ENCODE data around the gene ECT2.

GRCh38 chr3:172701751-172702150 is 48.8 kb upstream of the ECT2 start:
- TF ChIP-seq, protein P1, sequence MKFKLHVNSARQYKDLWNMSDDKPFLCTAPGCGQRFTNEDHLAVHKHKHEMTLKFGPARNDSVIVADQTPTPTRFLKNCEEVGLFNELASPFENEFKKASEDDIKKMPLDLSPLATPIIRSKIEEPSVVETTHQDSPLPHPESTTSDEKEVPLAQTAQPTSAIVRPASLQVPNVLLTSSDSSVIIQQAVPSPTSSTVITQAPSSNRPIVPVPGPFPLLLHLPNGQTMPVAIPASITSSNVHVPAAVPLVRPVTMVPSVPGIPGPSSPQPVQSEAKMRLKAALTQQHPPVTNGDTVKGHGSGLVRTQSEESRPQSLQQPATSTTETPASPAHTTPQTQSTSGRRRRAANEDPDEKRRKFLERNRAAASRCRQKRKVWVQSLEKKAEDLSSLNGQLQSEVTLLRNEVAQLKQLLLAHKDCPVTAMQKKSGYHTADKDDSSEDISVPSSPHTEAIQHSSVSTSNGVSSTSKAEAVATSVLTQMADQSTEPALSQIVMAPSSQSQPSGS (IDR thresholded peaks at IDR 0.05; ENCODE audit: low read length): no peak
- no peak for TF ChIP-seq EZH2 (IDR thresholded peaks at IDR 0.05; ENCODE audit: low read depth, low read length, severe bottlenecking)
- TF ChIP-seq HDAC2 (IDR thresholded peaks at IDR 0.05; ENCODE audit: borderline replicate concordance in 1 of 2, low read depth in 2 of 2, low read length in 2 of 2): no peak
- TF ChIP-seq CREB1 (IDR thresholded peaks at IDR 0.05): no peak
- TF ChIP-seq, protein P2, sequence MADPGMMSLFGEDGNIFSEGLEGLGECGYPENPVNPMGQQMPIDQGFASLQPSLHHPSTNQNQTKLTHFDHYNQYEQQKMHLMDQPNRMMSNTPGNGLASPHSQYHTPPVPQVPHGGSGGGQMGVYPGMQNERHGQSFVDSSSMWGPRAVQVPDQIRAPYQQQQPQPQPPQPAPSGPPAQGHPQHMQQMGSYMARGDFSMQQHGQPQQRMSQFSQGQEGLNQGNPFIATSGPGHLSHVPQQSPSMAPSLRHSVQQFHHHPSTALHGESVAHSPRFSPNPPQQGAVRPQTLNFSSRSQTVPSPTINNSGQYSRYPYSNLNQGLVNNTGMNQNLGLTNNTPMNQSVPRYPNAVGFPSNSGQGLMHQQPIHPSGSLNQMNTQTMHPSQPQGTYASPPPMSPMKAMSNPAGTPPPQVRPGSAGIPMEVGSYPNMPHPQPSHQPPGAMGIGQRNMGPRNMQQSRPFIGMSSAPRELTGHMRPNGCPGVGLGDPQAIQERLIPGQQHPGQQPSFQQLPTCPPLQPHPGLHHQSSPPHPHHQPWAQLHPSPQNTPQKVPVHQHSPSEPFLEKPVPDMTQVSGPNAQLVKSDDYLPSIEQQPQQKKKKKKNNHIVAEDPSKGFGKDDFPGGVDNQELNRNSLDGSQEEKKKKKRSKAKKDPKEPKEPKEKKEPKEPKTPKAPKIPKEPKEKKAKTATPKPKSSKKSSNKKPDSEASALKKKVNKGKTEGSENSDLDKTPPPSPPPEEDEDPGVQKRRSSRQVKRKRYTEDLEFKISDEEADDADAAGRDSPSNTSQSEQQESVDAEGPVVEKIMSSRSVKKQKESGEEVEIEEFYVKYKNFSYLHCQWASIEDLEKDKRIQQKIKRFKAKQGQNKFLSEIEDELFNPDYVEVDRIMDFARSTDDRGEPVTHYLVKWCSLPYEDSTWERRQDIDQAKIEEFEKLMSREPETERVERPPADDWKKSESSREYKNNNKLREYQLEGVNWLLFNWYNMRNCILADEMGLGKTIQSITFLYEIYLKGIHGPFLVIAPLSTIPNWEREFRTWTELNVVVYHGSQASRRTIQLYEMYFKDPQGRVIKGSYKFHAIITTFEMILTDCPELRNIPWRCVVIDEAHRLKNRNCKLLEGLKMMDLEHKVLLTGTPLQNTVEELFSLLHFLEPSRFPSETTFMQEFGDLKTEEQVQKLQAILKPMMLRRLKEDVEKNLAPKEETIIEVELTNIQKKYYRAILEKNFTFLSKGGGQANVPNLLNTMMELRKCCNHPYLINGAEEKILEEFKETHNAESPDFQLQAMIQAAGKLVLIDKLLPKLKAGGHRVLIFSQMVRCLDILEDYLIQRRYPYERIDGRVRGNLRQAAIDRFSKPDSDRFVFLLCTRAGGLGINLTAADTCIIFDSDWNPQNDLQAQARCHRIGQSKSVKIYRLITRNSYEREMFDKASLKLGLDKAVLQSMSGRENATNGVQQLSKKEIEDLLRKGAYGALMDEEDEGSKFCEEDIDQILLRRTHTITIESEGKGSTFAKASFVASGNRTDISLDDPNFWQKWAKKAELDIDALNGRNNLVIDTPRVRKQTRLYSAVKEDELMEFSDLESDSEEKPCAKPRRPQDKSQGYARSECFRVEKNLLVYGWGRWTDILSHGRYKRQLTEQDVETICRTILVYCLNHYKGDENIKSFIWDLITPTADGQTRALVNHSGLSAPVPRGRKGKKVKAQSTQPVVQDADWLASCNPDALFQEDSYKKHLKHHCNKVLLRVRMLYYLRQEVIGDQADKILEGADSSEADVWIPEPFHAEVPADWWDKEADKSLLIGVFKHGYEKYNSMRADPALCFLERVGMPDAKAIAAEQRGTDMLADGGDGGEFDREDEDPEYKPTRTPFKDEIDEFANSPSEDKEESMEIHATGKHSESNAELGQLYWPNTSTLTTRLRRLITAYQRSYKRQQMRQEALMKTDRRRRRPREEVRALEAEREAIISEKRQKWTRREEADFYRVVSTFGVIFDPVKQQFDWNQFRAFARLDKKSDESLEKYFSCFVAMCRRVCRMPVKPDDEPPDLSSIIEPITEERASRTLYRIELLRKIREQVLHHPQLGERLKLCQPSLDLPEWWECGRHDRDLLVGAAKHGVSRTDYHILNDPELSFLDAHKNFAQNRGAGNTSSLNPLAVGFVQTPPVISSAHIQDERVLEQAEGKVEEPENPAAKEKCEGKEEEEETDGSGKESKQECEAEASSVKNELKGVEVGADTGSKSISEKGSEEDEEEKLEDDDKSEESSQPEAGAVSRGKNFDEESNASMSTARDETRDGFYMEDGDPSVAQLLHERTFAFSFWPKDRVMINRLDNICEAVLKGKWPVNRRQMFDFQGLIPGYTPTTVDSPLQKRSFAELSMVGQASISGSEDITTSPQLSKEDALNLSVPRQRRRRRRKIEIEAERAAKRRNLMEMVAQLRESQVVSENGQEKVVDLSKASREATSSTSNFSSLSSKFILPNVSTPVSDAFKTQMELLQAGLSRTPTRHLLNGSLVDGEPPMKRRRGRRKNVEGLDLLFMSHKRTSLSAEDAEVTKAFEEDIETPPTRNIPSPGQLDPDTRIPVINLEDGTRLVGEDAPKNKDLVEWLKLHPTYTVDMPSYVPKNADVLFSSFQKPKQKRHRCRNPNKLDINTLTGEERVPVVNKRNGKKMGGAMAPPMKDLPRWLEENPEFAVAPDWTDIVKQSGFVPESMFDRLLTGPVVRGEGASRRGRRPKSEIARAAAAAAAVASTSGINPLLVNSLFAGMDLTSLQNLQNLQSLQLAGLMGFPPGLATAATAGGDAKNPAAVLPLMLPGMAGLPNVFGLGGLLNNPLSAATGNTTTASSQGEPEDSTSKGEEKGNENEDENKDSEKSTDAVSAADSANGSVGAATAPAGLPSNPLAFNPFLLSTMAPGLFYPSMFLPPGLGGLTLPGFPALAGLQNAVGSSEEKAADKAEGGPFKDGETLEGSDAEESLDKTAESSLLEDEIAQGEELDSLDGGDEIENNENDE (IDR thresholded peaks at IDR 0.05; ENCODE audit: insufficient replicate concordance, low read length): no peak
- no peak for TF ChIP-seq RAD21 (IDR thresholded peaks at IDR 0.05 in 1 of 2, conservative IDR thresholded peaks at IDR 0.05 in 1 of 2; ENCODE audit: low read depth in 2 of 2, low read length in 2 of 2)
- TF ChIP-seq CTCF (IDR thresholded peaks at IDR 0.05; ENCODE audit: control extremely low read depth in 1 of 3, insufficient read depth in 1 of 3, low read depth in 1 of 3, low read length in 3 of 3): no peak
